Endothelial cell of umbilical vein (primary cell): ENCODE measurements around the gene FICD. TPM values are rescaled to one million over a fixed set of nuclear protein-coding genes. Genes with fewer than 3 reads are reported as not detected.

Source experiments
- BruUV-seq: library from RNA; stranded (reverse); fragments of 400-500 nt; replicated peaks from 2 replicates; lab custom pipeline; 2021; lab: Mats Ljungman, UMichigan
- CTCF ChIA-PET: fragments of 300-600, 350-600 bp; sonication (Branson Sonifier 250); formaldehyde crosslinking; loops from one replicate; lab custom pipeline; 2021; ENCODE audit warnings: antibody characterized with exemption, inconsistent platforms; lab: Charles Lee
- POLR2A ChIA-PET: fragments of 300-600, 350-600 bp; sonication (Branson Sonifier 250); formaldehyde crosslinking; loops from one replicate; lab custom pipeline; 2021; ENCODE audit warnings: antibody characterized with exemption, inconsistent platforms; lab: Charles Lee
- DNase-seq: peaks from one replicate; pipeline ENCODE4 v3.0.0-alpha.2; 2011; ENCODE audit warnings: low read depth, low spot score
- FAIRE-seq: peaks from 2 replicates; lab custom pipeline; 2011; peaks lifted over from hg19 to GRCh38; lab: Jason Lieb, UNC
- H2AFZ ChIP-seq: 2 replicates; pipeline ENCODE4 v1.6.0; 2012; ENCODE audit warnings: low read depth, low read length, control low read depth, inconsistent platforms
- H3K27ac ChIP-seq: 2 replicates; pipeline ENCODE4 v1.5.1; 2011; ENCODE audit warnings: low read depth, mild to moderate bottlenecking, control low read depth, low read length, moderate library complexity; ENCODE audit not compliant: insufficient read depth
- H3K27me3 ChIP-seq, 2 experiments: 2 replicates each; pipeline versions ENCODE4 v1.6.0 to v1.6.1; 2011; ENCODE audit warnings: low read length in 2 of 2, mixed read lengths in 1 of 2; ENCODE audit not compliant: control insufficient read depth in 2 of 2, insufficient read depth in 2 of 2
- H3K36me3 ChIP-seq, 2 experiments: 2 replicates in 1 of 2; 3 replicates in 1 of 2; pipeline ENCODE4 v1.5.1; 2011; ENCODE audit warnings: low read length in 2 of 2, mild to moderate bottlenecking in 1 of 2, moderate library complexity in 1 of 2; ENCODE audit not compliant: control insufficient read depth in 2 of 2, insufficient read depth in 2 of 2; ENCODE audit errors: extremely low read depth in 1 of 2
- H3K4me1 ChIP-seq: 3 replicates; pipeline ENCODE4 v1.5.1; 2011; ENCODE audit warnings: mild to moderate bottlenecking, low read length; ENCODE audit not compliant: control insufficient read depth, insufficient read depth; ENCODE audit errors: extremely low read depth
- H3K4me2 ChIP-seq: 2 replicates; pipeline ENCODE4 v1.6.1; 2011; ENCODE audit warnings: low read length, control low read depth, mixed read lengths; ENCODE audit not compliant: insufficient read depth
- H3K4me3 ChIP-seq, 3 experiments: fragments of 200-600 bp in 1 of 3; sonication (generic), shearing (Covaris generic) in 1 of 3; replicated peaks in 1 of 3; 2 replicates each; pipeline ENCODE4 v1.5.1; 2011 to 2016; ENCODE audit warnings: control low read depth in 3 of 3, low read length in 3 of 3, mild to moderate bottlenecking in 2 of 3, inconsistent platforms in 1 of 3, low read depth in 1 of 3, moderate library complexity in 1 of 3; ENCODE audit not compliant: insufficient read depth in 1 of 3
- H3K79me2 ChIP-seq: 2 replicates; pipeline ENCODE4 v1.6.0; 2012; ENCODE audit warnings: low read length, inconsistent platforms; ENCODE audit not compliant: control insufficient read depth, insufficient read depth
- H3K9ac ChIP-seq: replicated peaks from 2 replicates; pipeline ENCODE3; 2011; ENCODE audit warnings: low read length, control low read depth; ENCODE audit not compliant: insufficient read depth; ENCODE audit errors: extremely low read depth
- H3K9me1 ChIP-seq: replicated peaks from 3 replicates; pipeline ENCODE4 v1.6.0; 2011; ENCODE audit warnings: mild to moderate bottlenecking, low read length; ENCODE audit not compliant: control insufficient read depth, insufficient read depth; ENCODE audit errors: extremely low read depth
- H3K9me3 ChIP-seq: replicated peaks from 2 replicates; pipeline ENCODE4 v1.5.1; 2012; ENCODE audit warnings: low read length, inconsistent platforms; ENCODE audit not compliant: control insufficient read depth, insufficient read depth
- H4K20me1 ChIP-seq: replicated peaks from 2 replicates; pipeline ENCODE3; 2011; ENCODE audit warnings: mild to moderate bottlenecking, low read length; ENCODE audit not compliant: control insufficient read depth, insufficient read depth; ENCODE audit errors: extremely low read depth
- CTCF ChIP-seq, 2 donors: IDR thresholded peaks; 1 replicate in 1 of 2; 2 replicates in 1 of 2; pipeline ENCODE4 v1.5.1; 2011; ENCODE audit warnings: low read length in 2 of 2, mild to moderate bottlenecking in 2 of 2, moderate library complexity in 2 of 2, control low read depth in 1 of 2, inconsistent platforms in 1 of 2, low read depth in 1 of 2; ENCODE audit not compliant: insufficient read depth in 1 of 2; ENCODE audit errors: extremely low read depth in 1 of 2
- EZH2 ChIP-seq: IDR thresholded peaks from 2 replicates; pipeline ENCODE4 v1.6.1; 2012; ENCODE audit warnings: borderline replicate concordance, low read depth, mild to moderate bottlenecking, moderate library complexity, low read length, inconsistent platforms; ENCODE audit not compliant: severe bottlenecking
- FOS ChIP-seq: IDR thresholded peaks from 2 replicates; pipeline ENCODE4 v1.6.1; 2011; ENCODE audit warnings: mild to moderate bottlenecking, low read length, moderate library complexity, borderline replicate concordance; ENCODE audit not compliant: insufficient read depth
- GATA2 ChIP-seq: IDR thresholded peaks from 2 replicates; pipeline ENCODE4 v1.7.0; 2011; ENCODE audit warnings: low read depth, mild to moderate bottlenecking, moderate library complexity, mixed read lengths, low read length; ENCODE audit not compliant: insufficient read length, insufficient read depth
- JUN ChIP-seq: IDR thresholded peaks from 2 replicates; pipeline ENCODE4 v1.6.1; 2011; ENCODE audit warnings: borderline replicate concordance, low read depth; ENCODE audit not compliant: insufficient read length, insufficient read depth
- MAX ChIP-seq: IDR thresholded peaks from 2 replicates; pipeline ENCODE4 v1.6.1; 2011; ENCODE audit not compliant: insufficient read depth, insufficient read length
- MYC ChIP-seq: IDR thresholded peaks from one replicate; pipeline ENCODE4 v1.6.1; 2011; ENCODE audit warnings: mild to moderate bottlenecking, low read depth, low read length
- POLR2A ChIP-seq: IDR thresholded peaks from 2 replicates; pipeline ENCODE4 v1.6.1; 2012; ENCODE audit warnings: low read depth, mild to moderate bottlenecking, control low read depth, low read length
- POLR2AphosphoS5 ChIP-seq: IDR thresholded peaks from 2 replicates; pipeline ENCODE4 v1.6.1; 2012; ENCODE audit warnings: low read depth, mild to moderate bottlenecking, control low read depth, low read length, moderate library complexity; ENCODE audit not compliant: insufficient read depth
- dilution Hi-C: fragments of 300-500 bp; cut with MboI; formaldehyde crosslinking; loops from one replicate; pipeline ENCODE4 v1.15.0; 2019; ENCODE audit warnings: low sequenced_read_pairs; ENCODE audit not compliant: extremely low pct_ligation_motif_present
- intact Hi-C: fragments of 100-400 bp; cut with micrococcal nuclease; formaldehyde crosslinking; loops from one replicate; pipeline ENCODE4 v1.10.0; 2022
- polyA plus RNA-seq, 4 experiments: library from polyadenylated mRNA; depleted of rRNA in 3 of 4; stranded (reverse) in 3 of 4; unstranded in 1 of 4; fragments of >200 nt; gene quantifications; 2 replicates each; pipeline versions ENCODE4 v1.2.1 to v1.2.3, GENCODE V29; 2011 to 2012; ENCODE audit warnings: missing spikeins in 1 of 4
- total RNA-seq: library from RNA; stranded (reverse); gene quantifications from 2 replicates; pipeline ENCODE4 v1.2.3, GENCODE V29; 2021

FICD gene
- total and polyA plus RNA-seq, 2 donors (not counting 3 experiments of a cell fraction or from before 2014, with no cell fraction given), result 3.9 to 6.1 TPM

- Histone ChIP-seq H3K9me3 (no peaks in the 10 kb centered on the region), H3K9me1 (no peaks in the 10 kb centered on the region), H3K27ac (no peak overlapping the region), H3K27me3 (no peaks in the 10 kb centered on the region), H3K4me2 (no peak overlapping the region), H3K4me3 (no peak overlapping the region), H3K4me1 (no peaks in the 10 kb centered on the region), H3K9ac (no peak overlapping the region), H2AFZ (no peak overlapping the region), H3K36me3 (peaks cover 30 to 70% of the 10 kb centered on the region in 2 experiments), H3K79me2 (no peaks in the 10 kb centered on the region), H4K20me1 (no peaks in the 10 kb centered on the region)
- no peak for TF ChIP-seq FOS
- TF ChIP-seq GATA2, result no peak
- TF ChIP-seq MYC, result no peak
- dilution Hi-C loops, result no loop called here
- intact Hi-C loops, result no loop called here
- no peak for FAIRE-seq
- DNase-seq, result no peak
- ChIA-PET CTCF (no interaction called here), POLR2A (no interaction called here)
- no TSS peak for BruUV-seq
These were observed 11.5 kb downstream of the FICD start for GRCh38 chr12:108526482-108527165.

GRCh38 chr12:108527166-108527496, 12.1 kb downstream of the FICD start:
- dilution Hi-C loops, result no loop called here

More at GRCh38 chr12:108527166-108527496, 12.1 kb downstream of the FICD start:
- Histone ChIP-seq H3K27ac (no peak overlapping the region), H3K36me3 (peaks cover 31 to 70% of the 10 kb centered on the region in 2 experiments), H3K79me2 (no peaks in the 10 kb centered on the region), H3K9me1 (no peaks in the 10 kb centered on the region), H3K9me3 (no peaks in the 10 kb centered on the region), H3K4me3 (no peak overlapping the region), H2AFZ (no peak overlapping the region), H3K27me3 (no peaks in the 10 kb centered on the region), H3K4me1 (no peaks in the 10 kb centered on the region), H3K4me2 (no peak overlapping the region), H4K20me1 (no peaks in the 10 kb centered on the region), H3K9ac (no peak overlapping the region)
- no TSS peak for BruUV-seq
- ChIA-PET CTCF (no interaction called here), POLR2A (interaction anchor here (0.5 kb wide), 1 partner anchor 344 kb away, joined by 5 read pairs; no protein-coding TSS in a partner anchor)
- FAIRE-seq (no peak), DNase-seq (no peak)
- TF ChIP-seq JUN (no peak), MAX (no peak), CTCF (IDR thresholded peaks at IDR 0.05; ENCODE audit: extremely low read depth in 1 of 2, insufficient read depth in 1 of 2, low read depth in 1 of 2, low read length in 2 of 2) (no peak), MYC (no peak), GATA2 (no peak), POLR2A (no peak), EZH2 (no peak), FOS (no peak), POLR2AphosphoS5 (no peak)
- intact Hi-C loops, result no loop called here
